H1 (cell line): Measurements from ENCODE around the gene RBFOX1. TPM values are rescaled to one million over a fixed set of nuclear protein-coding genes. Genes with fewer than 3 reads are reported as not detected.

Experiments
- CTCF ChIA-PET: fragments of 300-600 bp; sonication (Branson Sonifier 250); formaldehyde crosslinking; loops from one replicate; lab custom pipeline; 2021; ENCODE audit not compliant: partially characterized antibody; lab: Charles Lee
- POLR2A ChIA-PET: fragments of 300-600 bp; sonication (Branson Sonifier 250); formaldehyde crosslinking; loops from one replicate; lab custom pipeline; 2021; ENCODE audit warnings: inconsistent platforms; ENCODE audit not compliant: partially characterized antibody; lab: Charles Lee
- DNase-seq, 2 experiments: peaks; one replicate each; pipeline versions ENCODE4 v3.0.0 to v3.0.0-alpha.2; 2010 to 2022; ENCODE audit warnings: low spot score in 2 of 2, low read depth in 1 of 2, mixed read lengths in 1 of 2
- FAIRE-seq: peaks from 2 replicates; lab custom pipeline; 2011; peaks lifted over from hg19 to GRCh38; lab: Jason Lieb, UNC
- H2AFZ ChIP-seq: 2 replicates; pipeline ENCODE4 v1.8.1; 2012; ENCODE audit warnings: low read length, inconsistent platforms
- H2AK5ac ChIP-seq: 2 replicates; pipeline ENCODE4 v1.6.1; 2013; ENCODE audit warnings: low read depth, low read length
- H2BK120ac ChIP-seq: replicated peaks from 2 replicates; pipeline ENCODE3; 2013; ENCODE audit warnings: low read depth, low read length, inconsistent platforms
- H2BK12ac ChIP-seq: 2 replicates; pipeline ENCODE4 v1.6.1; 2013; ENCODE audit warnings: low read depth, low read length
- H2BK15ac ChIP-seq: 2 replicates; pipeline ENCODE4 v1.6.1; 2013; ENCODE audit warnings: low read length
- H2BK20ac ChIP-seq: 2 replicates; pipeline ENCODE4 v1.6.1; 2013; ENCODE audit warnings: low read length
- H2BK5ac ChIP-seq: 2 replicates; pipeline ENCODE4 v1.6.1; 2013; ENCODE audit warnings: low read depth, low read length
- H3K14ac ChIP-seq: 2 replicates; pipeline ENCODE4 v1.6.1; 2013; ENCODE audit warnings: inconsistent platforms; ENCODE audit not compliant: insufficient read length
- H3K18ac ChIP-seq: 2 replicates; pipeline ENCODE4 v1.6.1; 2013; ENCODE audit warnings: low read length; ENCODE audit errors: extremely low read depth
- H3K23ac ChIP-seq: 2 replicates; pipeline ENCODE4 v1.6.1; 2013; ENCODE audit warnings: inconsistent platforms; ENCODE audit not compliant: insufficient read length
- H3K23me2 ChIP-seq: 2 replicates; pipeline ENCODE4 v1.6.1; 2013; ENCODE audit warnings: low read depth, low read length
- H3K27ac ChIP-seq: 2 replicates; pipeline ENCODE4 v1.6.1; 2011; ENCODE audit warnings: low read depth, low read length, inconsistent platforms
- H3K27me3 ChIP-seq, 4 experiments: replicated peaks in 1 of 4; 1 replicate in 1 of 4; 2 replicates in 3 of 4; pipeline versions ENCODE4 v1.6.1 to v1.8.1; 2011 to 2013; ENCODE audit warnings: low read length in 3 of 4, mild to moderate bottlenecking in 3 of 4, inconsistent platforms in 2 of 4, mixed read lengths in 2 of 4, moderate library complexity in 1 of 4; ENCODE audit not compliant: control insufficient read depth in 3 of 4, insufficient read depth in 3 of 4; ENCODE audit errors: extremely low read depth in 1 of 4
- H3K36me3 ChIP-seq, 4 experiments: 2 replicates each; pipeline versions ENCODE4 v1.6.1 to v1.8.1; 2011 to 2013; ENCODE audit warnings: mild to moderate bottlenecking in 4 of 4, low read length in 3 of 4, moderate library complexity in 2 of 4, control low read depth in 1 of 4, inconsistent platforms in 1 of 4; ENCODE audit not compliant: insufficient read depth in 4 of 4, control insufficient read depth in 2 of 4
- H3K4ac ChIP-seq: replicated peaks from 2 replicates; pipeline ENCODE3; 2013; ENCODE audit warnings: low read length, low read depth, mixed read lengths, inconsistent platforms; ENCODE audit not compliant: insufficient read length
- H3K4me1 ChIP-seq, 4 experiments: replicated peaks in 1 of 4; 1 replicate in 1 of 4; 2 replicates in 3 of 4; pipeline versions ENCODE4 v1.6.1 to v1.8.1; 2011 to 2013; ENCODE audit warnings: low read length in 3 of 4, inconsistent platforms in 2 of 4, mixed read lengths in 1 of 4; ENCODE audit not compliant: insufficient read depth in 4 of 4, control insufficient read depth in 3 of 4
- H3K4me2 ChIP-seq, 2 experiments: 2 replicates each; pipeline versions ENCODE4 v1.6.1 to v1.8.1; 2011 to 2013; ENCODE audit warnings: low read depth in 2 of 2, low read length in 2 of 2, control low read depth in 1 of 2, inconsistent platforms in 1 of 2, mild to moderate bottlenecking in 1 of 2; ENCODE audit not compliant: insufficient read depth in 1 of 2
- H3K4me3 ChIP-seq, 4 experiments: fragments of 200-600, 300-600 bp in 1 of 4; sonication (generic), shearing (Covaris generic), sonication (Bioruptor Twin) in 1 of 4; 2 replicates each; pipeline versions ENCODE4 v1.5.1 to v1.8.1; 2011 to 2016; ENCODE audit warnings: low read length in 4 of 4, low read depth in 3 of 4, control low read depth in 2 of 4, inconsistent platforms in 2 of 4, mild to moderate bottlenecking in 2 of 4, mixed read lengths in 1 of 4, moderate library complexity in 1 of 4; ENCODE audit not compliant: insufficient read depth in 2 of 4; ENCODE audit errors: extremely low read depth in 1 of 4
- H3K56ac ChIP-seq: replicated peaks from 2 replicates; pipeline ENCODE3; 2013; ENCODE audit warnings: low read depth, mild to moderate bottlenecking, mixed read lengths, low read length, inconsistent platforms; ENCODE audit not compliant: insufficient read length
- H3K79me1 ChIP-seq: 2 replicates; pipeline ENCODE4 v1.6.1; 2013; ENCODE audit warnings: low read depth, low read length, control low read depth
- H3K79me2 ChIP-seq, 2 experiments: 2 replicates each; pipeline versions ENCODE4 v1.6.1 to v1.8.1; 2012 to 2013; ENCODE audit warnings: low read length in 2 of 2, mild to moderate bottlenecking in 2 of 2, inconsistent platforms in 1 of 2; ENCODE audit not compliant: insufficient read depth in 2 of 2, control insufficient read depth in 1 of 2
- H3K9ac ChIP-seq, 4 experiments: replicated peaks in 1 of 4; 1 replicate in 1 of 4; 2 replicates in 3 of 4; pipeline versions ENCODE4 v1.6.1 to v1.8.1; 2011 to 2013; ENCODE audit warnings: low read depth in 3 of 4, low read length in 3 of 4, control low read depth in 2 of 4, mild to moderate bottlenecking in 2 of 4, moderate library complexity in 2 of 4, inconsistent platforms in 1 of 4; ENCODE audit errors: extremely low read depth in 1 of 4
- H3K9me3 ChIP-seq, 2 experiments: 2 replicates each; pipeline versions ENCODE4 v1.6.1 to v1.8.1; 2012 to 2013; ENCODE audit warnings: mild to moderate bottlenecking in 2 of 2, moderate library complexity in 2 of 2, control low read depth in 1 of 2, inconsistent platforms in 1 of 2, low read depth in 1 of 2, low read length in 1 of 2, mixed read lengths in 1 of 2; ENCODE audit not compliant: insufficient read depth in 2 of 2
- H4K20me1 ChIP-seq, 2 experiments: replicated peaks in 1 of 2; 2 replicates each; pipeline versions ENCODE3 to v1.8.1; 2011 to 2013; ENCODE audit warnings: inconsistent platforms in 2 of 2, low read length in 2 of 2, mild to moderate bottlenecking in 1 of 2; ENCODE audit not compliant: insufficient read depth in 2 of 2, control insufficient read depth in 1 of 2
- H4K5ac ChIP-seq: 2 replicates; pipeline ENCODE4 v1.6.1; 2013; ENCODE audit warnings: low read length, low read depth, mixed read lengths, inconsistent platforms; ENCODE audit not compliant: insufficient read length
- H4K8ac ChIP-seq: 2 replicates; pipeline ENCODE4 v1.8.0; 2013; ENCODE audit warnings: mild to moderate bottlenecking, moderate library complexity, low read length, inconsistent platforms; ENCODE audit not compliant: insufficient read depth; ENCODE audit errors: extremely low read depth
- H4K91ac ChIP-seq: replicated peaks from 2 replicates; pipeline ENCODE3; 2013; ENCODE audit warnings: low read length, mixed read lengths, inconsistent platforms; ENCODE audit not compliant: insufficient read length
- BRCA1 ChIP-seq: IDR thresholded peaks from 2 replicates; pipeline ENCODE4 v1.6.1; 2012; ENCODE audit warnings: low read depth, low read length, improper control_type of control experiment
- CHD2 ChIP-seq: IDR thresholded peaks from 2 replicates; pipeline ENCODE4 v1.6.1; 2012; ENCODE audit warnings: low read length, improper control_type of control experiment
- GTF2F1 ChIP-seq: IDR thresholded peaks from 2 replicates; pipeline ENCODE4 v1.6.1; 2012; ENCODE audit warnings: low read depth, low read length, improper control_type of control experiment, borderline replicate concordance
- HDAC2 ChIP-seq, 2 experiments: fragments of 300-600 bp in 1 of 2; sonication (generic) in 1 of 2; IDR thresholded peaks; 2 replicates each; pipeline ENCODE4 v1.6.1; 2011 to 2012; ENCODE audit warnings: low read depth in 2 of 2, low read length in 2 of 2, mild to moderate bottlenecking in 2 of 2, moderate library complexity in 2 of 2, borderline replicate concordance in 1 of 2, inconsistent platforms in 1 of 2
- MAFK ChIP-seq: IDR thresholded peaks from 2 replicates; pipeline ENCODE4 v1.6.1; 2012; ENCODE audit warnings: low read depth, mild to moderate bottlenecking, improper control_type of control experiment, low read length
- PHF8 ChIP-seq: fragments of 200-600 bp; sonication (generic); conservative IDR thresholded peaks from 2 replicates; pipeline ENCODE4 v1.7.1; 2012; ENCODE audit warnings: low read depth, mild to moderate bottlenecking, inconsistent platforms, low read length, moderate library complexity
- RBBP5 ChIP-seq: IDR thresholded peaks from 2 replicates; pipeline ENCODE4 v1.7.1; 2012; ENCODE audit warnings: low read depth, mild to moderate bottlenecking, inconsistent platforms, low read length, moderate library complexity, borderline replicate concordance
- RNF2 ChIP-seq: fragments of 200-900, 300-1000 bp; sonication (generic); IDR thresholded peaks from 2 replicates; pipeline ENCODE4 v1.7.1; 2016; ENCODE audit warnings: borderline replicate concordance, low read depth, mild to moderate bottlenecking, antibody characterized with exemption, low read length; ENCODE audit not compliant: poor library complexity, severe bottlenecking; ENCODE audit errors: missing control alignments
- RXRA ChIP-seq: IDR thresholded peaks from 2 replicates; pipeline ENCODE4 v1.6.1; 2011; ENCODE audit warnings: low read depth, mild to moderate bottlenecking, low read length, moderate library complexity; ENCODE audit not compliant: insufficient read depth
- SIX5 ChIP-seq: IDR thresholded peaks from 2 replicates; pipeline ENCODE4 v1.6.1; 2011; ENCODE audit warnings: mild to moderate bottlenecking, low read depth, low read length
- SP1 ChIP-seq: IDR thresholded peaks from 2 replicates; pipeline ENCODE4 v1.6.1; 2011; ENCODE audit warnings: low read depth, low read length
- TAF1 ChIP-seq: IDR thresholded peaks from 2 replicates; pipeline ENCODE4 v1.6.1; 2011; ENCODE audit warnings: mild to moderate bottlenecking, low read depth, low read length
- WGBS, 2 experiments: shearing (Covaris generic) in 1 of 2; methylation state at CpG; one replicate each; pipeline versions ENCODE4 v1.1.6 to v1.1.7; 2013 to 2015; ENCODE audit warnings: low lambda C conversion rate in 2 of 2, mixed read lengths in 2 of 2, inconsistent platforms in 1 of 2, low coverage in 1 of 2, missing lambda C conversion rate in 1 of 2; ENCODE audit not compliant: insufficient replicate concordance in 2 of 2, insufficient coverage in 1 of 2, insufficient read length in 1 of 2; ENCODE audit errors: extremely low coverage in 1 of 2, missing lambda C conversion rate in 1 of 2; 5-methylcytosine and 5-hydroxymethylcytosine counted together
- polyA plus RNA-seq, 7 experiments: library from polyadenylated mRNA; depleted of rRNA in 3 of 7; stranded (reverse) in 5 of 7; unstranded in 2 of 7; fragments of >200 nt in 5 of 7; fragments of 200-250 nt in 2 of 7; gene quantifications; 1 replicate in 5 of 7; 2 replicates in 1 of 7; 4 replicates in 1 of 7; pipeline versions ENCODE4 v1.2.1 to v1.2.3, GENCODE V29; 2011 to 2013; ENCODE audit warnings: missing spikeins in 2 of 7, mixed read lengths in 2 of 7
- total RNA-seq: library from RNA; stranded (reverse); fragmentation: NEBNext Ultra II Directional; extraction: Animal tissue kit (Norgen Biotek cat#: 25700); gene quantifications from 2 replicates; pipeline ENCODE4 v1.2.1, GENCODE V29; 2021

RBFOX1 gene
- total and polyA plus RNA-seq, 2 of the 8 experiments (the other 6 are each of a cell fraction or from before 2014, with no cell fraction given): 1.7 to 2.8 TPM

DNA sequence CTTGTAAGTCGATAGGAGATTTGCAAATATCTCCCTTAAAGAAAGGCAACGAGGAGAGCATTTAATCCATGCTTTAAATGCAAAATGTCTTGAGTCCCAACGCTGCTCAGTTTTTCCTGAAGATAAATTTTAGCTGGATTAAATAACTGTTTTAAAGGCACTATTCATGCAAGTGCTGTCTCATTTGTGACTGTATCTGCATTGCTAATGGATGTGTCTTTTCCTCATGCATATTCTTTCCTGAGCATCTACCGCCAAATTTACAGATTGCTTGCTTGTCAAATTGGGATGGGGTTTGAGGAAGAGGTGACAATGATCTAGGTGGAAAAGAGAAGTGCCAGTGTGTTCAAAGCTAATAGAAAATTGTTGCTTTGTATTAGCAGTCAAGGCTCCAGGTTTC, 106.9 kb downstream of the RBFOX1 start:
- no peak overlapping the region for H2BK20ac ChIP-seq
- H2BK5ac ChIP-seq: no peak overlapping the region
- no peak overlapping the region for H3K27ac ChIP-seq
- no peak overlapping the region for H4K8ac ChIP-seq
- no peak overlapping the region for H4K5ac ChIP-seq
- H3K27me3 ChIP-seq: no peaks in the 10 kb centered on the region
- H3K9me3 ChIP-seq: no peaks in the 10 kb centered on the region
- H2AFZ ChIP-seq: no peak overlapping the region
- 65% methylated on average over 4 of the region's 4 CpGs; no CpG with 5 or more reads in 1 of the 2 experiments for WGBS, 2 experiments
- FAIRE-seq (no peak), DNase-seq (no peak)
- no peaks in the 10 kb centered on the region for H3K36me3 ChIP-seq
- H3K23ac ChIP-seq: no peak overlapping the region
- H3K56ac ChIP-seq: no peak overlapping the region
- no peaks in the 10 kb centered on the region for H3K79me1 ChIP-seq
- H3K14ac ChIP-seq: no peak overlapping the region
- no peak overlapping the region for H3K9ac ChIP-seq
- no peak overlapping the region for H3K4me3 ChIP-seq
- no peak overlapping the region for H4K91ac ChIP-seq
- H3K4me2 ChIP-seq: no peak overlapping the region
- peaks cover 3 to 22% (median 15%) of the 10 kb centered on the region in 4 experiments for H3K4me1 ChIP-seq
- no peak overlapping the region for H2BK120ac ChIP-seq
- no peak overlapping the region for H2BK12ac ChIP-seq
- H3K4ac ChIP-seq: no peak overlapping the region
- H3K18ac ChIP-seq: no peak overlapping the region
- H2BK15ac ChIP-seq: no peak overlapping the region
- no peaks in the 10 kb centered on the region for H3K79me2 ChIP-seq
- no peaks in the 10 kb centered on the region for H4K20me1 ChIP-seq
- no peak overlapping the region for H2AK5ac ChIP-seq
- CTCF ChIA-PET: no interaction called here
- H3K23me2 ChIP-seq: no peaks in the 10 kb centered on the region
- POLR2A ChIA-PET: no interaction called here
- TF ChIP-seq RNF2 (no peak), SP1 (no peak), RXRA (no peak), BRCA1 (no peak), MAFK (no peak), GTF2F1 (no peak), RBBP5 (no peak), HDAC2 (IDR thresholded peaks at IDR 0.05; ENCODE audit: borderline replicate concordance in 1 of 2, low read depth in 2 of 2, low read length in 2 of 2) (no peak), PHF8 (no peak), SIX5 (no peak), TAF1 (no peak), CHD2 (no peak)
